Myocyte (in vitro differentiated cells): ENCODE measurements around the gene USP19. TPM values are rescaled to one million over a fixed set of nuclear protein-coding genes. Genes with fewer than 3 reads are reported as not detected.

Experiments used
- DNase-seq: peaks from one replicate; pipeline ENCODE4 v3.0.0-alpha.2; 2012; ENCODE audit warnings: low read depth
- total RNA-seq: library from RNA; depleted of rRNA; stranded (reverse); fragments of >200 nt; gene quantifications from 2 replicates; pipeline ENCODE4 v1.2.3, GENCODE V29; 2014

Gene USP19
- total RNA-seq, 1 donor from 2014 or later, result 66.1 TPM

GRCh38 chr3:49134471-49135265, 14.0 kb upstream of the USP19 start:
- DNase-seq, result peak; percentile 10

GRCh38 chr3:49133226-49133951, 12.8 kb upstream of the USP19 start:
- DNase-seq, result peak; percentile 93

GRCh38 chr3:49132437-49133225, 12.0 kb upstream of the USP19 start, which contains the start of gene LAMB2:
TSS of gene LAMB2 (minus strand) at chr3:49133050. CDS start at chr3:49132867, 183 bp downstream.
- peak; percentile 89 for DNase-seq

DNA sequence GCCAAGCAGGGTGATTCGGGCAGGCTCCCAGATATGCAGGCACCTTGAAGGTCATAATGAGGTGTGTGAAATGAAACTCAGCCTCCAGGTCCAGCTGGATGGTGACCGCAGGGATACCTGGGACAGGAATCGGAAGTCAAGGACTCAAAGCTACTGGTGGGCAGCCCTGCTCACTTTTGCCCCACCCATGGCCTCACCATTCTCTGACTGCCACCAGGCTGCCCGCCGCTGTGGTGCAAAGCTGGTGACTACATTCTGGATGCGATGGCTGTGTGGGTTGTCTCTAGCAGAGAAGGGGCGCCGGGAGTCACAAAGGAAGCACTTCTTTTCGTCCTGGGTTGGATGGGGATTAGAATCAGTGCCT, 11.4 kb upstream of the USP19 start:
- DNase-seq, result no peak

DNA sequence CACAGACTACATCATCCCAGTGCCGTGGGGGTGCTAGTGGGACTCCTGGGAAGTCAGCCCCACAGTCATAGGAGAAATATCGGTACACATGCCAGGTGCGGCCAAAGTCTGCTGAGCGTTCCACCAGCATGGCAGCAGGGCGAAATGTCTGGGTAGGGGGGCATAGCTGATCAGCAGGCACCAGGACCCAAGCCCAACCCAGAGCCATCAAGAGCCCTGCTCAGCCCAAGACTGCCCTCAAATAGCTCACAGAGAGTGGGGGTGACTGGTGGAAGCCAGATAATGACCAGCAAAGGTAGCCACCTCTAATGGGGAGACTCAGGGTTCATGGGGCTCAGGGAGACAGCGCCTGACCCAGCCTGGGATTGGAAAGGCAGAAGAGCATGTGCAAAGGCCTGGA, 11.0 kb upstream of the USP19 start:
- DNase-seq, result no peak

- DNase-seq, result peak; percentile 21
These were observed 10.4 kb upstream of the USP19 start for GRCh38 chr3:49131040-49131439.

DNA sequence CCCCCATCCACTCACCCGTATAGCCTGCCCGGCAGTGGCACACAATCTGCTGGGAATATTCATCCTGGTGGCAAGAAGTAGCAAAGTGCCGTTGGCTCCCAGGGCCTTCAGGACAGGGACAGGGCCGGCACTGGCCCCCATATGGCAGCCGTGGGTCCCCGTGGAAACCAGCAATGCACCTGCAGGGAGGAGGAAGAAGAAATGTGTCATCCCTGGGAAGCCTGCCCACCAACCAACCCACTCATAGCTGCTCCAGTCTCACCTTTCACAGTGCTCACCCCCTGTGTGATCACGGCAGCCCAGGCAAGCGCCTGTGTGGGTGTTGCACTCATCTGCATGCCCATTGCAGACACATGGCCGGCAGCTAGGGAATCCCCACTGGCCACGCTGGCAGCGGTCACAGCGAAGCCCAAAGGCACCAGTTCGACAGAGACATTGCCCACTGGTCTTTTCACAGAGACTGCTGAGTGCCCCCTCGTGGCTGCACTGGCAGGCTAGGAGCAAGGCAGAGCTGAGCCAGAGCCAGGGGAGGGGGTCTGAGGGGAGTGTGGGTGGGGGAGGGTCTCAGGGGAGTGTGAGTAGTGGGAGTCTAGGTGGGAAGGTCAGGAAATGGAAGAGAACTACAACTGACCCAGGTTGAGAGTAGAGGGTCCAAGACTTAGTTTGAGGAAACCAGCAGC, 4.5 kb upstream of the USP19 start:
- no peak for DNase-seq

- DNase-seq, result no peak
These were observed 3.6 kb upstream of the USP19 start for GRCh38 chr3:49124203-49124602.

DNA sequence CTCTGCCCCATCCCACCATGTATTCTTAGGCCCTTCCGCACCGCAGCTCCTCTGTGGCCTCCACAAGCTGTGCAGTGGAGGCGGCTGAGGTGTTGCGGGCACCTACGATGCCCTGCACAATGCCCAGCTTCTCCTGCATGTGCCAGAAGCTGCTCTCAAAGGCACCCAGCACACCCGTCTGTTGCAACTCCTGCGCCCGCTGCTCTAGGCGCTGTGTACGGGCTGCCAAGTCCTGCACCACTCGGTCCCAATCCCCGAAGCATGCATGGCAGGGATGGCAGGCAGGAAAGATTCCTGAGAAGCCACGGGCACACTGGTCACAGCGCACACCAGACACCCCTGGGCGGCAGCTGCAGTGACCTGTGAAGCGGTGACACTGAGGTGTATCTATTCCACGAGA, 3.1 kb upstream of the USP19 start:
- DNase-seq, result no peak

DNA sequence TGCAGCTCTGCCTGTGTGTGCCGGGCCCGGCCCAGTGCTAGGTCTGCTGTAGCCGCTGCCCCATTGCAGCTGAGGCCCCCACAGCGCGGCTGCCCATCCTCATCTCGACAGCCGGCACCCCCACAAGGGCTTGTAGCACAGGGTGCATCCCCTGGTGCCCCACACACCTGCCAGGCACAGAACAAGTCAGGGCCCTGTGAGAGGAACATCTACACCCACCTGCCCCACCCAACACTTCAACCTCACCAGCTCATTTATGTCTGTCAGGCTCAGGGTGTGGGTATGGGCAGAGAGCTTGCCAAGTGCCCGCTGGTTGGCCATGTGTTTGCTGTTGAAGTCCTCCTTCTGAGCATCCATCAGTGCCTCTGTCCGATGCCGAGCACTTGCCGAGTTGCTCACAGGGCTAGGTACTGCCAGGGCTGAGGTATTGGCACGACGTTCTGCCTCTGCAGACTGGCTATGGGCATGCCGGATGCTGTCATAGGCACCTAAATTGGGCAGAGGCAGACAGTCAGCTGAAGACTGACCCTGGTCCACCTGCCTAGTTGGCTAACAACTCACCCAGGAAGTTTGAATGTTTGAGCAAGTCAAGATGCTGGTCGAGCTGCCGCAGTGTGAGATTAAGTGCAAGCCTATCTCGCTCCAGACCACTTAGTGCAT, 2.4 kb upstream of the USP19 start:
- no peak for DNase-seq

DNA sequence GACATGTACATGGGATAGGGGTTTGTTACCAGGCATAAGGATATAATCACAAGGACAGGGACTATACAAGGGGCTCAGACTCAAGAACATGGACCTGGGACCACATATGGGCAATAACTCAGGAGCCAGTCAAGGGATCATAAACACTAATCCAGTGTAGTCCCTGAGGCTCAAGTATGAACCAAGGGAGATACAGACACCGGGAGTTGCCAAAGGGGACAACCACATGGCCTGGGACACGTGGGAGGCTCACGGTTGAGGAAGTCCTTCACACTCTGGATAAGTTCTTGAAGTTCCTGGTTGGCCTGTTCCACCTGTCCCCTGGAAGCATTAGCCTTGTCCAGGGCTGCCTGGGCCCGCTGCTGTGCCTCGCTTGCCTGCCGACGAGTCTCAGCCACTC, 1.8 kb upstream of the USP19 start:
- DNase-seq, result no peak

GRCh38 chr3:49122022-49122421, 1.4 kb upstream of the USP19 start:
- no peak for DNase-seq

GRCh38 chr3:49121132-49121736, 611 bp upstream of the USP19 start:
- no peak for DNase-seq

DNA sequence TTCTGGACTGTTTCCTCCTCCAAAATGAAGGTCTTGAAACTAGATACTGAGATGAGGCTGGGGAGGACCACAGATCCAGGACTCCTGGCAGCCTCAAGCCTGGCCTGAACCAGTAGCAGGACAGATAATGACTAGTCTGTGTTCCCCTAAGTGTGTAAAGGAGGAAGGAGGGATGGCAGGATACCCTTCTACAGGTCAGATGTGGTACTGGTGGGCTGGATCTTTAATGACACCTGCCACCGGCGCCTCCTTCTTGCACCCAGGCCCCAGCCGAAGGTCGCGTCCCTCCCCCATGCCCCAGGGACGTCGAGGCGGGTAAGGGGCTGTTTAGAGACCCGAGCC, 556 bp downstream of the USP19 start:
- DNase-seq, result peak; percentile 14

- peak; percentile 32 for DNase-seq
These were observed 1.2 kb downstream of the USP19 start for GRCh38 chr3:49119439-49119838.

- no peak for DNase-seq
These were observed 1.6 kb downstream of the USP19 start for GRCh38 chr3:49119036-49119435.

- DNase-seq, result no peak
These were observed 8.4 kb downstream of the USP19 start for GRCh38 chr3:49112262-49112661.

GRCh38 chr3:49111347-49111746, 9.3 kb downstream of the USP19 start:
- no peak for DNase-seq

DNA sequence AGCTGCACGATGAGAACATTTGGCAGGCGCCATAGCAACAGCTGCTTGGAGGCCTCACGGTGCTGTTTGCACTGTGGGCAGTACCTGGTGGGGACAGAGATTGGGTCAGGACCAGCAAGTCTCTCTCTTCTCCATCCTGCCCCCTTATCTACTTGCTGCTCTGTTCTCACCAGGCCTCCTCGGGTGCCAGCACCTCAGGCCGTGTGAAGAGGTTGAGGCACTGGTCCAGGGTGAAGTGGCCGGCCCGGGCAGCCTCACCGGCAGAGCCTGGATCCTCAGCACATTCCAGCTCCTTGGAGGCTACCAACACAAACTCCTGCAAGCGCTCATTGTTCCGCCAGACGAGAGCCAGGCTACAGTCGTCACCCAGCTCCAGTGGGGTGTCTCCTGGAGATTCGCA, 9.8 kb downstream of the USP19 start:
- no peak for DNase-seq

- no peak for DNase-seq
These were observed 12.3 kb downstream of the USP19 start for GRCh38 chr3:49108346-49108745.
